GM19193 (cell line): ENCODE results near the gene REXO1.
A peak's percentile ranks its signal among the peaks of the same experiment; 100 is the strongest.

Source experiments
- POLR2A ChIP-seq: IDR thresholded peaks from 4 replicates; pipeline ENCODE4 v1.6.1; 2011; ENCODE audit not compliant: insufficient read depth, insufficient read length; ENCODE audit errors: extremely low read depth

The REXO1 gene

GRCh38 chr19:1853295-1854038 lies 5.2 kb upstream of the REXO1 start:
- peak; percentile 20 for TF ChIP-seq POLR2A

DNA sequence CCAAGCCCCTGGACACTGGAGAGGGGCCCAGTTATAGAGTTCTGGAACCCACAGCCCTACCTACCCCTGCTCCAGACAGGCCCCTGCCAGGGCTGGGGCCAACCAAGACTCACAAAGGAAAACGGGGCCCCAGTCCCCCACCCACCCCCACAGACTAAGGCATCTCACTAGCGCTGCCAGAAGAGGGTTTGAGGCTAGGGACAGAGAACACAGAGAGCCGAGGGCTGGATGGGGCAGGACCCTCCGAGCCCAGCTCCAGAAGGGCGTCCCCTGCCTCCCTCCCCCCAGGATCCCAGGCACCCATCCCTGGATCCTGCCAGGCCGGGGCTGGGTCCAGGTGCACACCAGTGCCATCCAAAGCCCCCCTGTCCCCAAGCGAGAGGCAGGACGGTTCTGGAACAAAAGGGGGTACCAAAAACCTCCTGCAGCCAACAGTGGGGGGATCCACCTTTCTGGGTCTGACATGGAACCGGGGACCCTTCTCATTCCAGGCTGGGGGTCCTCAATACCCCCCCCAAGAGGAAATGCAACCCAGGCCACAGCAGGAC lies 4.4 kb upstream of the REXO1 start:
- TF ChIP-seq POLR2A = no peak

- no peak for TF ChIP-seq POLR2A
Observed at GRCh38 chr19:1851654-1852580, 3.6 kb upstream of the REXO1 start.

GRCh38 chr19:1850809-1851653 lies 2.7 kb upstream of the REXO1 start:
- TF ChIP-seq POLR2A = no peak

GRCh38 chr19:1849886-1850398 lies 1.7 kb upstream of the REXO1 start:
- no peak for TF ChIP-seq POLR2A

DNA sequence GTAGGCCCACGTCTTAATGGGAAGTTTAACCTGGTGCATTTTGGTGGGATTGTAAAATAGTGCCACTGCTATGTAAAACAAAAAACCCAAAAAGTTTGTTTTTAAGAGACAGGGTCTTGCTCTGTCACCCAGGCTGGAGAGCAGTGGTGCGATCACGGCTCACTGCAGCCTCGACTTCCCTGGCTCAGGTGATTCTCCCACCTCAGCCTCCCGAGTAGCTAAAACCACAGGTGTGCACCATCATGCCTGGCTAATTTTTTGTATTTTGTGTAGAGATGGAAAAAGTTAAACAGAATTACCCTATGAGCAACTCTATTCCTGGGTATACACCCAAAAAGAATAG lies 820 bp upstream of the REXO1 start:
- no peak for TF ChIP-seq POLR2A

- no peak for TF ChIP-seq POLR2A
Observed at GRCh38 chr19:1847684-1848398, 442 bp downstream of the REXO1 start.

DNA sequence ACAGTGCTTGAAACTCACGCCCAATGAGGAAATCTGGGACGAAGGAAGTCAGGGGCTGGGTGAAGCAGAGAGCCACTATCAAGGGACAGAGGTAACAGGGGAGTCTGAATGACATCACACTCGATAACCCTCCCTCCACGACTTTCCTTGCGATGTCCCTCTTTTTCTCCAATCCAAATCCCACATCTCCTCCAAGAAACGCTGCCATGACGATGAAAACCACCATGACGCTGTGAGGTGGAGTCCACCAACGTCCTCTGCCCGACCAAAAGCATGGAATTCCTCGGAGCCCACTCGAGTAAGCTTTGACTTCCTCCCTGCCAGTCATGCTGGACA lies 967 bp downstream of the REXO1 start:
- TF ChIP-seq POLR2A = no peak

- TF ChIP-seq POLR2A = no peak
Observed at GRCh38 chr19:1846517-1847204, 1.6 kb downstream of the REXO1 start.

DNA sequence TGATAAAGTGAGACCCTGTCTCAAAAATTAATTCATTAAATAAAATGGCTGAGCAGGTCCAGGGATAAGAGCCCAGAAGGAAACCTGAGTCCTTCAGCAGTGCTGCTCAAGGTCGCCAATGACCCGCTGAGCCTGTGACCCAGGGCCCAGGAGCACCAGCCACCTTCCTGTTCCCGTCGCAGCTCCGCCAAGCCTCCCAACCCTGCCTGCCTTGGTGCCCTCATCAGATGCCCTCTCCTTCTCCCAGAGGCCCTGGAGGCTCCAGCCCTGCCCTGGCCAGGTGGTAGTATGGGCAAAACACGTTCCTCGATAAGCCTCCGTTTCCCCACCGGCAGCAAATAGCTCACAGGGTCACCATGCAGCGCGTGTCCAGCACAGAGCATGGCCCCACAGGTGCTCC lies 2.6 kb downstream of the REXO1 start:
- TF ChIP-seq POLR2A = no peak

GRCh38 chr19:1845125-1845515 lies 3.2 kb downstream of the REXO1 start:
- TF ChIP-seq POLR2A = no peak

DNA sequence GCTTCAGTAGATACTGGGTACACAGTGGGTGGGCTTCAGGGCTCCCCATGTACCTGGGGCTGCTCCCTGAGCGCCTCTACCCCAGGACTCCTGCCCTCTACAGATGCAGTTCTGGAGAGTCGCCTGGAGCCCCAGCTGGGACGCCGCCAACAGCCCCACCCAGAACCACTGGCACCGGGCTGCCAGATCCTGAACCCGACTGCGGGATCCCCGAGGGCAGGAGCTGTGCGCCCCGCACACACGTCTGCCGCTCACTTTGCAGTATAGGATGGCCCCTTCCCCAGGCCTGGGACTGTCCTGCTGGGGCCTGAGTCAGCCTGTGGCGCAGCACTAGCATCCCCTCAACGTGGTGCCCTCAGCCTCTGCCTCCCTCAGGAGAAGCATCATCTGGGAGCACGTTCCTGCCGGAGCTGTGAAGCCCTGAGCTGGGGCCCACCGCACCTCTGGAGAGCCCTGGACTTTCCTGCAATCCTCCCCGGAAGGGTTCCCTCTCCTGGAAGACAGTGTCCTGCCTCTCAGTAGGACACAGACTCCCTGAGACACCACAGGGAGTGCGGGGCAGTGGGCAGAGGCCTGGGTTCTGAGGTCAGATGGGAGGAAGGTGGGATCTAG lies 3.7 kb downstream of the REXO1 start:
- TF ChIP-seq POLR2A = no peak
